Activated CD4-positive, alpha-beta T cell treated with anti-CD3 and anti-CD28 coated beads, Interleukin-2, Interleukin-6, amounts not matched to agents 100 ng/mL and 50 ng/mL, durations not matched to agents 16 hours and 8 hours (primary cell): Measurements from ENCODE around the gene MLXIP.

ENCODE experiments used
- DNase-seq: peaks from one replicate; pipeline ENCODE4 v3.0.0-alpha.2; 2020

MLXIP gene

GRCh38 chr12:122189626-122190475 is 111.3 kb downstream of the MLXIP start:
- no peak for DNase-seq

DNA sequence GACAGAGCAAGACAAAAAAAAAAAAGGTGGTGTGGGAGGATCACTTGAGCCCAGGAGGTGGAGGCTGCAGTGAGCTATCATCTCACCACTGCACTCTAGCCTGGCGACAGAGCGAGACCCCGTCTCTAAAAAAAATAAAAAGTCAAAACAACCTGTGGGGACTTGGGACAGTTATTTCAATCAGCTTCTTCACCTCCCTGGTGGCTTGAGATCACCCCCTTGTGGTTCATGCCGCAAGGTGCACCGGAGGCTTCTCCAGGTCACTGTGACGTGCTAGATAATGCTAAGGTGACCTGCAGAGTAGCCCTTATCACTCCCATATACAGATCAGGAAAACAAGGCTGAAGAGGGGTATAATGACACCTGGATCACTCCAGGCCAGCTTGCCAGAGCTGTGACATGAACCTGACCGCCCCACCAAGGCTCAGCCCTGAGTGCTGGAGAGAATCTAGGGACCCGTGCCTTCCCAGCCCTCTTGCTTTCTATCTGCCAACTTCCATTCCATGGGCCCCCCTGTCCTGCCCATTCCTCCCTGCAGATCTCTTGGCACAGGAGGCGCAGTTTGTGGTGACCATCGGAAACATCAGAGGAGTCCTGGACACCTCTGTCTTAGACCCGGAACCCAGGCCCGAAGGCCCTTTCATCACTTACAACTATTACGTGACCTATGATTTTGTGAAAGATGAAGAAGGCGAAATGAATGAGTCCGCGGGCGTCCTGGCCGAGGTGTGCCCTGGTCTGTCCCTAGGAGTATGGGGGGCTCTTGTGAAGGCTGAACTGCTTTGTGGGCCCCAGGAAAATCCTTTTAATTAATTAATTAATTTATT is 112.5 kb downstream of the MLXIP start:
- peak; percentile 84 for DNase-seq

DNA sequence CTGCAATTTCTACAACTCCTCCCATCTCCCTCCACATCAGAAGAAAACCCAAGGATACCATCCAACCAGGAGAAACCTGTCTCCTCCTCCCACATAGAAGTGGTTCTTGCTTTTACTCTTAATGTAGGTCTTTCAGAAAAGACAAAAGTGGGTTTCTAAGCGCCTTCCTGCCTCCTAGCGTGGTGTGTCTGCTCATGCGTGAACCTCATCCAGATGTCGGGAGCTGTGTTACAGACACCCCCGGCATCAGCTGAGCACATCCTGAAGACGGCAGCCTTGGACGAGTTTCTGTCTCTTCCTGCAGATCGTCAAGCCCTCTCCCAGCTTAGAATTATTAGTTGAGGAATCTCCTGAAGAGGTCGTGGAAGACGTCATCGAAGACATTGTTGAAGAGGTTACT is 113.9 kb downstream of the MLXIP start:
- DNase-seq = no peak

GRCh38 chr12:122194804-122195203 is 116.2 kb downstream of the MLXIP start:
- DNase-seq = no peak

DNA sequence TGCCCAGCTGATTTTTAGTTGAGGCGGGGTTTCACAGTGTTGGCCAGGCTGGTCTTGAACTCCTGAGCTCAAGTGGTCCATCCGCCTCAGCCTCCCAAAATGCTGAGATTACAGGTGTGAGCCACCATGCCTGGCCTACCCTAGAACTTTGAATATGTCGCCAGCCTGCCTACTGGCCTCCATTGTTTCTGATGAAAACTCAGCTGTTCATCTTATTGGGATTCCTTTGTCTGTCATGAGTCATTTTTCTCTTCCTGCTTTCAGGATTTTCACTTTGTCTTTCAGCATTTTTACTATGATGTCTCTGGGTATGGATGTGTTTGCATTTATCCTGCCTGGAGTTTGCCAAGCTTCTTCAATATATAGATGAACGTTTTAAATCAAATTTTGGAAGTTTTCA is 116.8 kb downstream of the MLXIP start:
- no peak for DNase-seq
